ENCODE data around the gene DXO. TPM values are rescaled to one million over a fixed set of nuclear protein-coding genes. Genes with fewer than 3 reads are reported as not detected.

The DXO gene
- total RNA-seq, 2 donors from 2014 or later = 16.9 to 26.0 TPM

GRCh38 chr6:31930962-31931361 lies 41.0 kb downstream of the DXO start:
- no peak overlapping the region for H3K27ac ChIP-seq
- intact Hi-C loops (cut with DNase I) = no loop called here
- TF ChIP-seq CTCF (IDR thresholded peaks at IDR 0.05) (no peak), POLR2A (IDR thresholded peaks at IDR 0.05) (no peak)
- ATAC-seq (no peak), DNase-seq (no peak)
- no peaks in the 10 kb centered on the region for H3K4me1 ChIP-seq
- H3K36me3 ChIP-seq (replicated peaks in 1 of 2; ENCODE audit: insufficient read depth in 1 of 2, low read depth in 2 of 2) = no peaks in the 10 kb centered on the region
- no peaks in the 10 kb centered on the region for H3K9me3 ChIP-seq
- H3K4me3 ChIP-seq = no peak overlapping the region
- no peaks in the 10 kb centered on the region for H3K27me3 ChIP-seq
- WGBS, 2 donors = 94 to 100% methylated on average over 1 of the region's 1 CpG

- Histone ChIP-seq H3K4me1 (no peaks in the 10 kb centered on the region), H3K4me3 (no peak overlapping the region), H3K9me3 (no peaks in the 10 kb centered on the region), H3K27me3 (no peaks in the 10 kb centered on the region), H3K27ac (no peak overlapping the region), H3K36me3 (replicated peaks in 1 of 2; ENCODE audit: insufficient read depth in 1 of 2, low read depth in 2 of 2) (no peaks in the 10 kb centered on the region)
- ATAC-seq (no peak), DNase-seq (no peak)
- 68 to 71% methylated on average over 9 of the region's 9 CpGs for WGBS, 2 donors
- intact Hi-C loops (cut with DNase I) = no loop called here
- TF ChIP-seq POLR2A (IDR thresholded peaks at IDR 0.05) (no peak), CTCF (IDR thresholded peaks at IDR 0.05) (no peak)
Measured at GRCh38 chr6:31928672-31928939, 43.3 kb downstream of the DXO start.

GRCh38 chr6:31927863-31928671 lies 43.9 kb downstream of the DXO start:
- ATAC-seq = no peak
- no peak overlapping the region for H3K4me3 ChIP-seq
- no peaks in the 10 kb centered on the region for H3K4me1 ChIP-seq
- H3K36me3 ChIP-seq (replicated peaks in 1 of 2; ENCODE audit: insufficient read depth in 1 of 2, low read depth in 2 of 2) = no peaks in the 10 kb centered on the region
- H3K27me3 ChIP-seq = no peaks in the 10 kb centered on the region
- WGBS, 2 donors = 62 to 64% methylated on average over 11 of the region's 11 CpGs
- intact Hi-C loops (cut with DNase I) = no loop called here
- H3K9me3 ChIP-seq = no peaks in the 10 kb centered on the region
- no peak for DNase-seq
- no peak overlapping the region for H3K27ac ChIP-seq
- no peak for TF ChIP-seq CTCF (IDR thresholded peaks at IDR 0.05)
- TF ChIP-seq POLR2A (IDR thresholded peaks at IDR 0.05) = no peak

- WGBS, 2 donors = 49 to 69% methylated on average over 11 of the region's 11 CpGs
- no peak within 1 kb of the TSS for H3K4me3 ChIP-seq
- H3K27me3 ChIP-seq = no peaks in the 10 kb centered on the region
- no peaks in the 10 kb centered on the region for H3K9me3 ChIP-seq
- intact Hi-C loops (cut with DNase I) = no loop called here
- DNase-seq (no peak), ATAC-seq (no peak)
- no peaks in the 10 kb centered on the region for H3K36me3 ChIP-seq (replicated peaks in 1 of 2; ENCODE audit: insufficient read depth in 1 of 2, low read depth in 2 of 2)
- H3K27ac ChIP-seq = no peak within 1 kb of the TSS
- H3K4me1 ChIP-seq = no peaks in the 10 kb centered on the region
- TF ChIP-seq CTCF (IDR thresholded peaks at IDR 0.05) = no peak
- TF ChIP-seq POLR2A (IDR thresholded peaks at IDR 0.05) = no peak
Measured at GRCh38 chr6:31927242-31927862, 44.6 kb downstream of the DXO start, which contains the start of gene C2. C2 (plus strand) TSS chr6:31927717; CDS start chr6:31927753, 36 bp downstream.

- intact Hi-C loops (cut with DNase I) = no loop called here
- Histone ChIP-seq H3K36me3 (replicated peaks in 1 of 2; ENCODE audit: insufficient read depth in 1 of 2, low read depth in 2 of 2) (no peaks in the 10 kb centered on the region), H3K4me3 (no peak overlapping the region), H3K9me3 (no peaks in the 10 kb centered on the region), H3K27me3 (no peaks in the 10 kb centered on the region), H3K27ac (no peak overlapping the region), H3K4me1 (no peaks in the 10 kb centered on the region)
- WGBS, 2 donors = 9 to 11% methylated on average over 5 of the region's 5 CpGs
- DNase-seq (peak in 1 of 4 donors; percentile 49), ATAC-seq (no peak)
- no peak for TF ChIP-seq POLR2A (IDR thresholded peaks at IDR 0.05)
- peak in 3 of 7 experiments; percentile 8 to 28 (median 12) for TF ChIP-seq CTCF (IDR thresholded peaks at IDR 0.05)
Measured at GRCh38 chr6:31922942-31923341, 49.0 kb downstream of the DXO start.

Data from body of pancreas (tissue), 4 donors.